Stimulated activated CD4-positive, alpha-beta T cell treated with anti-CD3 and anti-CD28 coated beads, TNF-alpha, amount 100 ng/mL, for 1 hour (primary cell): ENCODE results near the gene TDRKH.
"Not testable (repeated sequence)": the region's sequence is repeated elsewhere in the genome, so short reads cannot be mapped to it uniquely, and the experiment has no call there.

Experiments used
- DNase-seq, 3 donors: peaks; one replicate each; pipeline ENCODE4 v3.0.0-alpha.2; 2020; ENCODE audit warnings: low read depth in 3 of 3, low spot score in 1 of 3

TDRKH gene

GRCh38 chr1:151768351-151769066, 21.8 kb downstream of the TDRKH start:
- not testable (repeated sequence) for DNase-seq

GRCh38 chr1:151763990-151764389, 26.3 kb downstream of the TDRKH start:
- DNase-seq, result no peak

- DNase-seq, result peak; percentile 51 to 78 (median 71)
These were observed 27.1 kb downstream of the TDRKH start, which contains the start of gene MRPL9 for GRCh38 chr1:151762941-151763921. Gene MRPL9, minus strand, starts transcription at chr1:151763496. Its CDS starts 17 bp downstream, at chr1:151763479.

- DNase-seq, result no peak
These were observed 29.5 kb downstream of the TDRKH start for GRCh38 chr1:151760597-151761385.

- DNase-seq, result no peak
These were observed 31.1 kb downstream of the TDRKH start for GRCh38 chr1:151759241-151759640.

GRCh38 chr1:151756291-151756690, 34.0 kb downstream of the TDRKH start:
- no peak for DNase-seq

GRCh38 chr1:151741516-151741915, 48.8 kb downstream of the TDRKH start:
- DNase-seq, result no peak

- DNase-seq, result no peak
These were observed 50.5 kb downstream of the TDRKH start for GRCh38 chr1:151739590-151740355.

GRCh38 chr1:151737479-151737878, 52.8 kb downstream of the TDRKH start:
- DNase-seq, result no peak

GRCh38 chr1:151737026-151737425, 53.3 kb downstream of the TDRKH start:
- DNase-seq, result no peak

- not testable (repeated sequence) for DNase-seq
These were observed 56.3 kb downstream of the TDRKH start for GRCh38 chr1:151733995-151734394.

- DNase-seq, result no peak
These were observed 57.2 kb downstream of the TDRKH start for GRCh38 chr1:151733126-151733525.

- DNase-seq, result no peak
These were observed 60.4 kb downstream of the TDRKH start for GRCh38 chr1:151729966-151730291.

- no peak for DNase-seq
These were observed 60.9 kb downstream of the TDRKH start for GRCh38 chr1:151729157-151729965.

GRCh38 chr1:151728151-151729054, 61.9 kb downstream of the TDRKH start:
- no peak for DNase-seq

- DNase-seq, result no peak
These were observed 66.5 kb downstream of the TDRKH start for GRCh38 chr1:151723726-151724370.
